Muscle of arm (tissue), 14 donors: ENCODE data around the gene COASY. TPM values are rescaled to one million over a fixed set of nuclear protein-coding genes. Genes with fewer than 3 reads are reported as not detected.

Experiments used
- DNase-seq: peaks from one replicate; pipeline ENCODE4 v3.0.0-alpha.2; 2013
- long read RNA-seq, 11 donors: transcript quantifications; one replicate each; lab custom pipeline, GENCODE V29; 2026
- polyA plus RNA-seq, 12 donors: library from polyadenylated mRNA; unstranded; fragments of 120-200 nt; gene quantifications; one replicate each; pipeline ENCODE4 v1.2.1, GENCODE V29; 2013; ENCODE audit not compliant: insufficient read length in 12 of 12

The COASY gene
- 10 to 100 TPM in 11 of 12 donors, not detected in 1; 22.0 to 55.4 (median 26.0) TPM for polyA plus RNA-seq
- long read RNA-seq, donor 1, transcript COASY-201 (9 exons, 2,458 nt): major isoform, 6 of 10 reads
- long read RNA-seq, donor 1, partial matches to known transcripts: 0 of 10 reads
- long read RNA-seq, donor 1, other reads (novel, unspliced or antisense): 0 of 10 reads
- long read RNA-seq, donor 2, transcript COASY-201 (9 exons, 2,458 nt): major isoform, 5 of 9 reads
- long read RNA-seq, donor 2, partial matches to known transcripts: 0 of 9 reads
- long read RNA-seq, donor 2, other reads (novel, unspliced or antisense): 0 of 9 reads
- long read RNA-seq, donor 3, partial matches to known transcripts: 0 of 2 reads
- long read RNA-seq, donor 3, other reads (novel, unspliced or antisense): 0 of 2 reads
- long read RNA-seq, donor 4: 0 reads
- long read RNA-seq, donor 5, transcript COASY-201 (9 exons, 2,458 nt): major isoform, 5 of 7 reads
- long read RNA-seq, donor 5, partial matches to known transcripts: 0 of 7 reads
- long read RNA-seq, donor 5, other reads (novel, unspliced or antisense): 0 of 7 reads
- long read RNA-seq, donor 6, partial matches to known transcripts: 0 of 2 reads
- long read RNA-seq, donor 6, other reads (novel, unspliced or antisense): 0 of 2 reads
- long read RNA-seq, donor 7, partial matches to known transcripts: 0 of 2 reads
- long read RNA-seq, donor 7, other reads (novel, unspliced or antisense): 0 of 2 reads
- long read RNA-seq, donor 8, partial matches to known transcripts: 0 of 2 reads
- long read RNA-seq, donor 8, other reads (novel, unspliced or antisense): 0 of 2 reads
- long read RNA-seq, donor 9, partial matches to known transcripts: 0 of 1 reads
- long read RNA-seq, donor 9, other reads (novel, unspliced or antisense): 0 of 1 reads
- long read RNA-seq, donor 10, partial matches to known transcripts: 0 of 2 reads
- long read RNA-seq, donor 10, other reads (novel, unspliced or antisense): 0 of 2 reads
- long read RNA-seq, donor 11, transcript COASY-201 (9 exons, 2,458 nt): major isoform, 5 of 7 reads
- long read RNA-seq, donor 11, partial matches to known transcripts: 0 of 7 reads
- long read RNA-seq, donor 11, other reads (novel, unspliced or antisense): 0 of 7 reads

DNA sequence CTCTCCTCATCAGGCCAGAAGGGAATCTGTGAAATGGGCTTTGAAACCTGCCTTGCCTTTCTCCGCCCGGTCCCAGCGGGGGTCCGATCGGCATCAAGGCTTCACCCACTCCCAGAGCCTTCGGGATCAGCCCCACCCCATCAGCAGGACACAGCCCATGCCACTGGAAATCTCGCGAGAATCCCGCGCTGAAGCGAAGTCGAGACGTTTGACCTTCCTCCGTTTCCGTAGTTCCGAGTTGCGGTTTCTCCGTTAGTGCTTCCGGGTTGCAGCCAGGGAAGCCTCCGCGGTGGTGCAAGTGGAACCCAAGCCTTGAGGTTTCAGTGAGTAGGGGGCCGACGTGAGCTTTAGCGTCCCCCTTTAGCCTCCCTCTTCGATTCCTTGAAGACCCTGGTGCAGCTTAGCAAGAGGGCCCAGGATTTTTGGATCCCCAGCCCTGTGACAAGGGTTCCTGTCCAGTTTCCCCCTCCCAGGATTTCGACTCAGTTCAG is at the start of gene COASY:
Gene COASY, plus strand, starts transcription at position 252 of the 491 bp plus-strand sequence. CDS start 475 bp downstream, outside the sequence.
- peak; percentile 99 for DNase-seq

GRCh38 chr17:42512246-42512645 is 49.7 kb upstream of the COASY start:
- no peak for DNase-seq

DNA sequence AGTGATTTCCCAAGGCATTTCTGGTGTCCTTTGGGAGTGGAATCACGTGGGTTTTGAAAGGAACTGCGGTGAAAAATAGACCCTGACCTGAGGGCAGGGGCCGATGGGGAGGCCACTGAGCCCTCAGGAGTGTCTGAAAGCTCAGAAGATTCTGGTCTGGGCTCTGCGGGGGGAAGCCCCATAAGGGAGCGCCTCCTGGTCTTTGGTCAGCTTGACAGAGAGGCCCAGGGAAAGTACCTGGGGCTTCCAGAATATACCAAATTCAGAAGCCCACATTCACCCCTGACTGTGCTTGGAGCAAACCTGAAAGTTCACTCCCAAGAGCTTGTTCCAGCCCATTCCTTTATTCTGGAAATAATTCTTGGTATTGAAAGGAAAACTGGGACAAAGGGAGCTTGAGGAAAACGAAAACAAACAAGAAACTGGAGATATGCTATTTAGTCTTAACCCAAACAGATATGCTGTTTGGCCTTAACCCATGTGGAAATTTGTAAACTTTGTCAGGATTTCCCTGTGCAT is 49.2 kb upstream of the COASY start:
- no peak for DNase-seq

DNA sequence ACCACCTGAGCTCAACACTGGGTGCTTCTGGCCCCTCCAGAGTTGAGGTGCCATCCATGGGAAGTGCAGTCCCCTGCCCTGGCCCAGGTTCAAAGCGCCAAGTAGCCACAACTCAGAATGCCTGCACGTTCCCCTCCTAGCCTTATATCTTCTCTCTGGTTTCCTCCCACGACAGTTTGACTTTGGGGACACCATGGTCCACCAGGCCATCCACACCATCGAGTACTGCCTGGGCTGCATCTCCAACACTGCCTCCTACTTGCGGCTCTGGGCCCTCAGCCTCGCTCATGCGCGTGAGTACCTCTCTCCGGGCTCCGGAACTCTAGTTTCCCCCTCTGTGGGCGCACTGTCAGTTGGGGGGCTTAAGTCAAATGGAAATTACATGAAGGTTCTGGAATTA is 48.3 kb upstream of the COASY start:
- no peak for DNase-seq

DNA sequence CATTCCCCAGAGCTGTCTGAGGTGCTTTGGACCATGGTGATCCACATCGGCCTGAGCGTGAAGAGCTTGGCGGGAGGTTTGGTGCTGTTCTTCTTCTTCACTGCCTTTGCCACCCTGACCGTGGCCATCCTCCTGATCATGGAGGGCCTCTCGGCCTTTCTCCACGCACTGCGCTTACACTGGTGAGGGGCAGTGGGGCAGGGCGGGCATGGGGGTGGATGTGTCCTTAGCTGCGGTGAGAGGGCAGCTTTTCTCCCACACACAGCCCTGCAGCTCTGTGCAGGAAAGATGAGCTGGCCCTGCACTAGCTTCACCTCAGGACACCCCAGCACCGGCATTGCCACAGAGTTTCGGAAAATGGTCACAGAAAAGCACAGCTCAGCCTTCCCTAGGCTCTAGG is 47.7 kb upstream of the COASY start:
- DNase-seq: no peak

DNA sequence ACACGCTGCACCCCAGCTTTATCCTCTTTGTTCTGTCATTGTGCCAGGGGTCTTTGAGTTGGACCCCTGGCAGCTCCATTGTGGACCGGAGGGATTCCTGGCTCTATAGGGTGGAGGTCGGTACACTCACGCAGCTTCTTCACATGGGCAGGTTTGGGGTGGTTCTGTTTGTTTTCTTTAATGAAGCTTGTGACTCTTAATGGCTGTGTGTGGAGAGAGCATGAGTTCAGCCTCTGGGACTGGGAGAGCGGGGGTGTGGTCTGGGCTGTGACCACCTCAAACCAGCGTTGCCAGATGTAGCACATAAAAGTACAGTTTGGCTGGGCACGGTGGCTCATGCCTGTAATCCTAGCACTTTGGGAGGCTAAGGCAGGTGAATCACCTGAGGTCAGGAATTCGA is 47.1 kb upstream of the COASY start:
- no peak for DNase-seq

- DNase-seq: peak; percentile 82
Measured at GRCh38 chr17:42517516-42517915, 44.4 kb upstream of the COASY start.

DNA sequence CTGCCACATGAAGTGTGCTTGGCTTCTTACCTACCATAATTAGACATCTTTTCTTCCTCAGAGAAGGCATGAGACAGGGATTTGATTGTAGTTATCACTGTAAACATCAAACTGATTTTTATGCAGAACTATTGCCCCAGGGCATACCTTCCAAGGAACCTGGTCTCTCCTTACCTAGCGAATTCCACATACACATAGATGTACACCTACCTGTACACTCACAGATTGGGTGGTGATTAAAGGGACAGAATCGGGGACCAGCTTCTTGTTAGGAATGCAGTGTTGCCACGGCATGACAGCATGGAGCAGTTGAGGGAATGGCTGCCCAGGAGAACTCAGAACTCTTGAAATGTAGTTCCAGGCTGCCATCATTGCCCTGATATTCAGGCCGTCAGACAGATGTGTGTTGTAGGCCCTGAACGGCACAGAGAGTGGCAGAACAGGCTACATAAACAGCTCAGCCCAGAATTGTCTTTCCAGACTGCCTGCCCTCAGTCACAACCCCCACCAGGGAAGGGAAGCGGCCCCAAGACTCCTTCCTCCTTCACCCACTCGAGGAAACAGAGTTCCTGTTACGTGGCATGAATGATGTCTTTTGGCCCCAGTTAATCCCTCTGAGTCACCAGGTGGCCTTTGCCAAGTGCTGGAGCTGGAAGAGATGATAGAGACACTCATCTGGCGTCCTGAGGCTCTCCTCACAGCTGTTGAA is 43.7 kb upstream of the COASY start:
- peak; percentile 78 for DNase-seq

DNA sequence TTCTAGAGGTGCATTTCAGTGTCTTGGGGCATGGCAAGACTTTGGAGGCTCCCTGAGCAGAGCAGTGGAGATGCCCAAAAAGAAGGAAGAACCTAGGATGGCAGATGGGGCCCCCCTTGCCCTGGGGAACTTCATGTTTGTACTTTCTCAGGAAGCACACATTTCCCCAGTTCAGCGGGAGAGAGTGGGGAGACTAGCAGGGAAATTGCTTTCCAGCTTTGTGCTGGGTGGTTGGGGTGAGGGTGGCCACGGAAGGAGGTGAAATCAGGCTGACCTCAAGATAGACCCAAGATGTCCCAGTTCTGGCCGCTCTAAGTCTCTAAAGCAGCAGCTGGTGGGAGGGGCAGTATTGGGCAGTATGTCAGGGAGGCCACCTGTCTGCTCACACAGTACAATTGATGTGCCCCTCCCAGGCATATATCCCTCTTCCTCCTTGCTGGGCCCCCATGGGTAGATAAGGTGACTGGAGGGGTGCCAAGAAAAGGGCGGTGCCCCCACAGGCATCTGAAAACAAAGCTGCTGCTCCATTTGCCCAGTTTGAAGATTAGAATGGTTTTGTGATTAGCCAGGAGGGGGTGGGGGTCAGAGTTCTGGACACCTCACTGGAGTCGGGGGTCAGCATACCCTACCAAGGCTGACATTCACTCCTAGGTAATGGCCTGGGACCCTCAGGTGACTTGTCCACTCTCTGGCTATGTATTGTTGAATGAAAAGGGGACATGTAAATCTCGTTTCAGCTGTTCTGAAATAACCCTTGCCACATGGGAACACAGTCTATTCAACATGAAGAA is 43.0 kb upstream of the COASY start:
- DNase-seq: peak; percentile 26

DNA sequence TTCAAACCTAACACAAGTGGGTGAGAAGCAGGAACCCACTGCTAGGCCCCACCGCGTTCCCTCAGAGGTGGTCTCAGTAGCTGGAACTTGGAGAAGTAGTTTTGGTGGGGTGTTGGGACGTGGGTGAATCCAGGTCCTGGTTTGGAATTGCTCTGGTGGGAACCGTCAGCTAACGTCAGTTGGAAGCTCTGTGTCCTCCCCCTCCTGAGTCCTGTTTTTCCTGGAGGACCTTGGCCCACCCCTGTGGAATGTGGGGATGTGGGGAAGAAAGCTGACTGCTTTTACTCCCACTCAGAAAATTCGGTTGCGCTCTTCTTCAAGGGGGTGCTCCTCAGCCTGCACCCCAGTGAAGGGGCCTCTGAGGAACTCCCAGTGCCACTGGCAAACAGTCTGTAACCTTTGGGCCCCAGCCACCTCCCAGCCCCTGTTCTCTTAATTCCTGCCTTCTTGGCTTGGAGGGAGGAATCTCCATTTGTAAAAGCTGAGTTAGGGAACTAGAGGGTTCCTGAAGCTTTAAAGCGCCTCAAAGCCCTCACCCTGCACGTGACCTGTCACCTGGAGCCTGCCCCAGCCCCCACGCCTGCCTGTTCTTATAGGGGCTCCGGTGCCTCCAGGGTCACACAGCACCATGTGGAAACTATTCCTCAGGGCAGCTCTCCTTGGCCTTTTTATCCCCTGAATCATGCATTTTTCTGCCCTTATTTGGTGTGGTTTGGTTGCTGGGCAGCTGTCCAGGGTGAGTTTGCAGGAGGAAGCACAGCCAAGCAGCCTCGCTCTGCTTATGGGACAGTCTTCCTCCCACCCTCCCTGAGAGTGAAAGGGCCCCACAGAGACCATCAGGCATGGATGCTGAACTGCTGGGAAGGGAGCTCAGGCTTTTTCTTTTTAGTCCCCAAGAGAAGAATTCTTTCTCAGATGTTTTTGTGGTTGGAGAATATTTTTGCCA is 42.1 kb upstream of the COASY start:
- peak; percentile 92 for DNase-seq

DNA sequence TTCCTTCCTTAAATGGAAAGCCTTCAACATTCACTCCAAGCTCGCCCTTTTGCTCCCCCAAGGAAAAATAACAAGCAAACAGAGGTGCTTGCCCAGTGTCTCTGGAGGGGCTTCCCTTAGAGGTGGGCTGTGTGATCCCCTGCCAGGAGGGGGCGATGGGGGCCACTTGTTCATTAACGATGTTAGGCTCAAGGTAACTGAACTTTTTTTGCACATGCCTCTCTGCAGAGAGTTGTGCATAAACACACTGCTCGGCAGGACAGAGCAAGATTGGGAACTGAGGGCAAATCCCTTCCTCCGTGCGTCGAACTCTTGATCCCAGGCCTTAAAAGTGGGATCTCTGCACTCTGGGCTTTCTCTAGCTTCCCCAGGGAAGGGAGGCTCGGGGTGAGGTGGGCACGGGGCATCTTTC is 41.4 kb upstream of the COASY start:
- DNase-seq: no peak

DNA sequence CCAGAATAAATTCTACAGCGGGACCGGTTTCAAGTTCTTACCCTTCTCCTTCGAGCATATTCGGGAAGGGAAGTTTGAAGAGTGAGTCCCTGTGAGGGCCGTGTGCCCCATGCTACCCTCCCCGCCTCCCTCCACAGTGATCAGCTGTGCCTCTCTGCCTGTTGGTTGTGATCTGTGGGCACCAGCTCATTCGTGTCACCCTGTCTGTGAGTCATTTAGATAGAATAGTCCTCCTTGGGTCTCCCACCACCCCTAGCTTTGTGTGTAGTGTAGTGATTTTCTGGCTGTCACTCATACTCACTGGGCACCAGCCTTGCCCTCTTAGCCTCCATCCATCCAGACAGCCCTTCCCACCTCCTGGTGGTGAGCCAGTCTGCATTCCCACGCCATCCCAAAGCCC is 40.9 kb upstream of the COASY start:
- DNase-seq: no peak

- DNase-seq: no peak
Measured at GRCh38 chr17:42521666-42522262, 40.2 kb upstream of the COASY start.

DNA sequence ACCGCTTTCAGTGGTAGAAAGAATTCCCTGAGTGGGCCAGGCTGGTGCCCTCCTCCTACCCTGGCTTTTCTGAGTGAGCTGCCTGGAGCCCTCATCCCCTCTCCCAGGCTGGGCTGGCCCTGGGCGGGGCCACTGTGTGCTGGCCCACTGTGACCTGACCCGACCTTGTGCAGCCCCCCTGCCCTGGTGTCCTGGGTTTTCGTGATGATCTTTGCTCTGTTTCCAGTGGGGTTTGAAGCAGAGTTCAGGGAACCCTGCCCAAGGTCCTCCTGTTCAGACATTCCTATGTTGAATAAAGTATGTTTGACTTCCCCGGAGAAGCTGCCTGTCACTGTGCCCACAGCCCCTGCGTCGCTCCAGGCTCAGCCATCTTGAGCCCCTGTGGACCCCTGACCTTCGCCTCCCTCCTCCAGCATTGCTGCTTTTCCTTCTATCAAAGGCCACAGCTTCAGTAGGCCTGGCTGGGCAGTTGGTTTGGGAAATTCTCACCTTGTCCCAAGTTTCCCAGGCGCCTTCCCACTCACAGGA is 39.6 kb upstream of the COASY start:
- DNase-seq: no peak

GRCh38 chr17:42522798-42523278 is 39.1 kb upstream of the COASY start:
- no peak for DNase-seq

DNA sequence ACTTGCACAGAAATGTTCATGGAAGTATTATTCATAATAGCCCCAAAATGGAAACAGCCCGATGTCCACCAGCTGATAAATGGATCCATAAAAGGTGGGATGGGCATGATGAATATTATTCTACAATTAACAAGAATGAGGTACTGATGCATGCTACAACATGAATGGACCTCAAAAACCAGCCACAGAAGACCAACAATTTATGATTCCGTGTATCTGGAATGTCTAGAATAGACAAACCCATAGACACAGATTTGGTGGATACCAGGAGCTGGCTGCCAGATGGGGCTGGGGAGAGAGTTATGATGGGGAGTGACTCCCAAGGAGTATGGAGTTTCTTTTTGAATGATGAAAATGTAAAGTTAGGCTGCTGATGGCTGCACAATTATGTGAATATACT is 36.7 kb upstream of the COASY start:
- DNase-seq: no peak

- DNase-seq: no peak
Measured at GRCh38 chr17:42526031-42526444, 35.9 kb upstream of the COASY start.

GRCh38 chr17:42527932-42528331 is 34.0 kb upstream of the COASY start:
- no peak for DNase-seq
